ENCODE data around the gene ITIH3.

Gene ITIH3

DNA sequence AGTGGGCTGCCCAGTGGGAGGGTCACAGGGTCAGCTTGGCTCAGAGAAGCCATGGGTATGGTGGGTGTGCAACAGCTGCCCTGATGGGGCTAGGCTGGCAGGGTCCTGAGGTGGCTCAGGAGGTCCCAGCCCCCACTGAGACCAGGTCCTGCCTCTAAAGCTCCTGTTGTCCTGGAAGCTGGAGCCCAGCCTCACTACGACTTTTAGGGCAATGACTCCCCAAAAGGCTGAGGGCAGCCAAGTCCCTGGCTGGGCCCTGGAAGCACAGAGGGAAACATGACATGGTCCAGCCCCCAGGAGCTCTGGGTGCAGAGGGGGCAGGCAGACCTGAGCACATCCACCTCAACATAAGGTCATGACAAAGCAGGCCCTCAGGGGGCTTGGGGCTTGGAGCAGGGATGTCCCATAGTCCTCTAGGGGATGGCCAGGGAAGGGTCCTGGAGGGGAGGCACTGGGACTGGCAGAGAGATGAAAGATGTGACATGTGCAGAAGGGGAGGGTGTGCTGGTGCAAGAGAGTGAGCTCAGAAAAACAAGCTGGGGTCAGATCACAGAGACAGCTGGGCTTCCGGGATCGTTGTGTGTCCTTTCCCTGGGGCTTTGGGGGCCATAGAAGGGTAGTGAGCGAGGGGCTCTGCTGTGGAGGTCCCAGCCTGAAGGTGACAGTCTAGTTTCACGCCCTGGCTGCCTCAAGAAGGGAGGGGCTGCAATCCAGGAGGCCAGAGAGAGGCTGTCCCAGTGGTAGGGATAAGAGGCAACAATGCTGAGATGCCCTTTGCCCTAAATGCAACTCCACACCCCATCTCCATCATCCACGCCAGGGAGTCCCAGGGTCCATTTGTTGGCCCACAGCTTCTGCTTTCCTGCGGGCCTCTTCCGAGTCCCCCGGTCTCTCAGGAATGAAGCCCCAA is 639 bp upstream of the ITIH3 start:
- no peak for DNase-seq

DNA sequence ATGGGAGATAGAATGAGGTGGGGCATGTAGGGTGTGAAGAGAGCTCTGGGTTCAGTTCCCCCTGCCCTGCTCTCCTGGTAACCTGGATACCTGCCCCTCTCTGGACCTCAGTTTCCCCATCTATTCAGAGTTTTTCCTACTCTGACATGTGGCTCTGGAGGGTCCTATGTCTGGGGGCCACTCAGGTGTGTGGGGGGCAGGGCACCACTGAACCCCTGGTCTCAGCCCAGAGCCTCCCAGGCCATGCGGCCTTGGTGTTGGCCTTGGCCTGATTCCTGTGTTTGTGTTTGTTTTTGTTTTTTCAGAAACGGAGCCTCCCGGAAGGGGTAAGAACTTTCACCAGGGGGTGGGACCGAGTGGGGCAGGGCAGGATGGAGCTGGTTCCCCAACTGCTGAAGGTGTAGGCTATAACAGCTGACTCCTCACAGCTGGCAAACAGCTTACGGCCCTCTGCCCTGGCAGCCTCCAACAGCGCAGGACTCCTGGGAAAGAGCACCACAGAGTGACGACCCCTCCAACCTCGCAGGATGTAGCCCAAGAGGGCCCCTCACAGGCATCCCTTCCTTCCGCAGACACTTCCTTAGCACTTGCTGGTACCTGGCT is 803 bp downstream of the ITIH3 start:
- DNase-seq: no peak

DNA sequence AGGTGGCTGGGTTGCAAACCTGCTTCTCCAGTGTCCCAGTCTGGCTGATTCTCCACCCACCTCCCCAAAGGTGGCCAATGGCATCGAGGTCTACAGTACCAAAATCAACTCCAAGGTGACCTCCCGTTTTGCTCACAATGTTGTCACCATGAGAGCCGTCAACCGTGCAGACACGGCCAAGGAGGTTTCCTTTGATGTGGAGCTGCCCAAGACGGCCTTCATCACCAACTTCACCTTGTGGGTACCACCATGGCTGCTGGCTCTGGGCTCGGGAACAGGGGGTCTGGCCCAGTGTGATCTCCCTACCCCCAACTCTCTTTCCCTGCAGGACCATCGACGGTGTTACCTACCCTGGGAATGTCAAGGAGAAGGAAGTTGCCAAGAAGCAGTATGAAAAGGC is 1.8 kb downstream of the ITIH3 start:
- no peak for DNase-seq

GRCh38 chr3:52798376-52798977 is 3.9 kb downstream of the ITIH3 start:
- DNase-seq: no peak

DNA sequence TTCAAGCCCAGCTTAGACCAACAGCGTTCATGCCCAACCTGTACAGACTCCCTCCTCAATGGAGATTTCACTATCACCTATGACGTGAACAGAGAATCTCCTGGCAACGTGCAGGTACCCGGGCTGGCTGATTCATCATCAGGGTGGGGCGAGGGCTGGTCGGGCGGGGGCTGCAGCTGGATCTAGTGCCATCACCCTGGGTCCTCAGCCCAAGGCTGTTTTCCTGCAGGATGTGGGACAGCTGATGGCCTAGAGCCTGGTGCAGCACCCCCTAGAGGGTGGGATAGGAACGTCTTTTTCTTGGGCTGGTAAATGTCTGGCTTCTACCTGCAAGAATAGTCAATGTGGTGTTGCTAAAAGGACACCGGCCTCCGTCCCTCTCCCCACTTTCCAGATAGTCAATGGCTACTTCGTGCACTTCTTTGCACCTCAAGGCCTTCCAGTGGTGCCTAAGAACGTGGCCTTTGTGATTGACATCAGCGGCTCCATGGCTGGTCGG is 4.4 kb downstream of the ITIH3 start:
- DNase-seq: no peak

GRCh38 chr3:52800079-52800478 is 5.5 kb downstream of the ITIH3 start:
- DNase-seq: no peak

- no peak for DNase-seq
Observed at GRCh38 chr3:52801839-52802238, 7.2 kb downstream of the ITIH3 start.

- no peak for DNase-seq
Observed at GRCh38 chr3:52805270-52806039, 10.9 kb downstream of the ITIH3 start.

DNA sequence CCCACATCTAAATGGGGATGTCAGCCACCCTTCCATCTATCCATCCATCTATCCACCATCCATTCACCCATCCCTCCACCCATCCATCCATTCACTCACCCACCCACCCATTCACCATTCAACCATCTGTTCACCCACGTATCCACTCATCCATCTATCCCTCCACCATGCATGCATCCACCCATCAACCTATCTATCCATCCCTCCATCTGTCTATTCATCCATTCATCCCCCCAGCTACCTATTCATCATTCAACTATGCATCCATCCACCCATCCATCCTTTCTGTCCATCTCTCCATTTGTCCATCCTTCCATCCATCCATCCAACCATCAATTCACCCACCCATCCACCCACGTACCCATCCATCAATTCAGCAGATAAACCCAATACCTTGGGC is 14.6 kb downstream of the ITIH3 start:
- DNase-seq: no peak

- no peak for DNase-seq
Observed at GRCh38 chr3:52809662-52810377, 15.2 kb downstream of the ITIH3 start.

DNA sequence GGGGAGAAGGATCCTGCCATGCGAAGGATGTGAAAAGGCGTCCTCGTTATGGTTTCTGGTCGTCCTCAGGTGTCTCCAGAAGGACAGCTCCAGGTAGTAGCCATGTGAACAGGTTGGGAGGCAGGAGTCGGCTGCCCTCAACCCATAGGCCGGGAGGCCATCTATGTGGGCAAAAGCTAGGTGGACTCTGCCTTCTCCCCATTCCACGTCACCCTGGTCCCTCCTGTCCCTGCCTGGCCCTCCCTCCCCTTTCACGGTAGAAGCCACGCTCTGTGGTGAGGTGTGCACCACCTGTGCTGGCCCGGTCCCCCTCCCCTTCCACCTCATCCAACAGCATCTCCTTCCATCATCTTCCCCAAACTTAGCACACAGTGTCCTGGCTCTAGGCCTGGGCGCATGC is 16.3 kb downstream of the ITIH3 start:
- no peak for DNase-seq

DNA sequence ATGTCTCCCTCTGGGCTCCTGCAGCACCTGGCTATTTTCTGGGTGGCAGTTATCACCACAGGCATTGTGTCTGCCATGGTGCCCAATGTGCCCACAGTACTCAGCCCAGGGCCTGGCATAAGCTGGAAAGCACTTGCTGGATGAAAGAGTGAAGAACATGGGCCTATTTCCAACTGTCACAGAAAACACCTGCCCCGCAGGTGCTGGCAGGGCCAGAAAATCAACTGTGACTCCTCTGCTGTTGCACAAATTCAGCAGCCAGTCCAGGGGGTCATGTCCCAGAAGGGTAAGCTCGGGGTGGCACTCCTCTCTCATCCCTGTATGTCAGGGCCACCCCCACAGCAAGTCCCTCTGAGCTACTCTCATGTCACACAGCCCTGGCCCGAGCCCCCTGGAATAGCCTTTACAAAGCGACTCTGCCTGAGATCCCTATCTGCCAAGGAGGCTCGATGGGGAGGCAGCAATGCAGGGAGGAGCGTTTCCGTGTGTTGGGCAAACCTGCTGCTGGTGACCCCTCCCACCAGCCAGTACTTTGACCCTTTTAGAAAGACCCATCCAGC is 16.9 kb downstream of the ITIH3 start:
- DNase-seq: no peak

- no peak for DNase-seq
Observed at GRCh38 chr3:52813810-52814209, 19.2 kb downstream of the ITIH3 start.

DNA sequence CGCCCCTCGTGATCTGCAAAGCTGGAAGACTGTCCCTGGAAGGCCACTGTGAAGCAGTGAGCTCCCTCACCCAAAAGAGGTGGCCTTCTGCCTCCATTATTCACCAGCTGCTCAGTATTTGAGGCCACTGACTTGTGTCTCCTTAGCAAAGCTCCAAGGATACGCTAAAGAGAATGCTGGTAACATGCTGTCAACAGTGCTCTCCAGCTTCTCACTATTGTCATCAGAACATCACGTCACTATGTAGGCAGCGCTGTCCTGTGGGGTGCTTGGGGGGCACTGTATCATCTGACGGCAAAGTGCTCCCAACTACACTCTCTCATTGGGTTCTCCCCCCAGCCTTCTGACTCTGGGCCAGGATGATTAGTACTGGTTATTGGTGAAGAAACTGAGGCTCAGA is 21.6 kb downstream of the ITIH3 start:
- DNase-seq: no peak

GRCh38 chr3:52816654-52817053 is 22.1 kb downstream of the ITIH3 start:
- DNase-seq: no peak

- no peak for DNase-seq
Observed at GRCh38 chr3:52817221-52817620, 22.6 kb downstream of the ITIH3 start.

GRCh38 chr3:52817860-52818259 is 23.3 kb downstream of the ITIH3 start:
- no peak for DNase-seq

DNA sequence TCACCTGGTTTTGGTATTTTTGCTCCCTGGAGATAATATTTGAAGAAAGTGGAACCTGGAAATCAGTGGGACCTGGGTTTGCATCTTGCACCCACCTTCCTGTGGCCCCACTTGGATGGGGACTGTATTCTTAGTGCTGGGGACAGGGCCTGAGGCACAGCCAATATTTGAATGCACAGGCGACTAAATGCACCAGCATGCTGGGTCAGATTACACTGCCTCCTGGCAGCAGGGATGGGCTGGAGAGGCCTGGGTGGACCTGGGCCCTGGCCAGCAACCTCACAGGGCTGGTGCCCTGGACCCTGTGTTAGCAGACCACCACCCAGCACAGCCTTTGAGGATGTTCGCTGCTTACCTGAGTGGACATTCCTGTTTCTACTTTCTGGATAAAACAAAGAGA is 25.3 kb downstream of the ITIH3 start:
- DNase-seq: no peak

DNA sequence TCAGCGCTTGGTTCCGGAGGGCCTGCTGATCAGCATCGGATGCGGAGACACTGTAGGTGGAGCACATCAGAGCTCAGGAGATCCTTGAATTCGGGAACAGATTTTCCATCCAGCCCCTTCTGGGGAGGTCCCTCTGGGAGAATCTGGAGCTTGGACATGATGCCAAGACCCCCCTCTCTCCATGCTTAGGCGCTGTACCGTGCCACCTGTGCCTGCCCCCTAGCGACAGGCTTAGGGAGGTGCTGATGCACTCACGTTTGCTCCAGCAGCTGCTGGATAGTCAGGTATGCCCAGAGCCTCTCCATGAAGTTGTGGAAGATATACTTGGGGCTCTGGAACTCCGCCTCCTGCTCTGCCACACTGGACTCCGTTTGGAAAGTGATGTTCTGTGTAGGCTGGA is 26.1 kb downstream of the ITIH3 start:
- peak in 1 of 2 experiments; percentile 5 for DNase-seq

- no peak for DNase-seq
Observed at GRCh38 chr3:52822363-52822762, 27.8 kb downstream of the ITIH3 start.

DNA sequence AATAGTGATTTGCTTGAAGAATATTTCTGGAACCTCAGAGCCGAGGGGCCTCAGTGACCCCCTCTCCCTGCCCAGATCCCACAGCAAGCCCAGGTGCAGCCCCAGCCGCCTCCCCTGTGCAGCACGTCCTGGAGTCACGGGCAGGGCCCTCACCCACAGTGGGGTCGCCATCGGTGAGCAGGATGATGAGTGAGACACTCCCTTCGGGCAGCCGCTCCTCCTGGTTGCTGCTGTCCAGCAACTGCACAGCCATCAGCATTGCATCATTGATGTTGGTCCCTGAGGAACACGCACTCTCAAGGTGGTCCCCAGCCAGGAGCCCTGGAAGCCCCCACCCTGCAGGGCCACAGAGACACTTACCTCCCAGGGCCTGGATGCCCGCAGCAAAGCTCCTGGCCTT is 29.4 kb downstream of the ITIH3 start:
- DNase-seq: no peak

DNA sequence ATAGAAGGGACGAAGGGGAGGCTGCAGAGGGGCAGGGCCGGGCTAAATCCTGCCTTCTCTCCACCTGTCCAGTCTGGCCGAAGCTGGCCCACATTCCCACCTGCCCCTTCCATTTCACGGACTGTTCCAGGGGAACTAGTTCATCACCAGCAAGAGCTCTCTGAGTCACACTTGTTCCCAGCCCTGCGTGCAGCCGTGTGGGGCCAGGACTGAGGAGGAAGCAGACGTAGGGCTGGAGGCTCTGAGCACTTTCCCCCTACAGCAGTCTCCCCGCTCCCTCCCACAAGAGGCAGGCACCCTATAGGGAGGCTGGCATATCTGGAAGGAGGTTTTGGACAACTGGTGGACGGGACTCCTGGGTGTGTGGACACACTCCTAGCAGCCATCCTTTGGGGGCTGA is 32.8 kb downstream of the ITIH3 start:
- DNase-seq: no peak
